ENCODE results near the gene ITGB5. TPM values are rescaled to one million over a fixed set of nuclear protein-coding genes. Genes with fewer than 3 reads are reported as not detected.

The ITGB5 gene
- total and polyA plus RNA-seq, 2 donors (not counting 1 experiment from before 2014, with no cell fraction given), result 0.15 to 0.54 TPM

GRCh38 chr3:124928333-124929202 is 41.4 kb upstream of the ITGB5 start:
- intact Hi-C loops (cut with micrococcal nuclease), result loop anchor here (1.0 to 5.0 kb wide), 3 partner anchors 214 to 657 kb away; no protein-coding TSS in a partner anchor
- no peak overlapping the region for H3K27ac ChIP-seq (ENCODE audit: low read length in 2 of 2)
- ChIA-PET CTCF (interaction anchor here (0.6 to 1.7 kb wide), 9 partner anchors 10 to 574 kb away, joined by 3 to 11 read pairs (median 4); no protein-coding TSS in a partner anchor), POLR2A (no interaction called here)
- H3K79me2 ChIP-seq (ENCODE audit: control insufficient read depth, insufficient read depth, low read length), result no peaks in the 10 kb centered on the region
- no peaks in the 10 kb centered on the region for H3K36me3 ChIP-seq (replicated peaks in 1 of 2; ENCODE audit: control extremely low read depth in 1 of 2, control insufficient read depth in 1 of 2, extremely low read depth in 1 of 2, insufficient read depth in 2 of 2, low read length in 1 of 2)
- WGBS (ENCODE audit: insufficient coverage), result no CpG with 5 or more reads among the region's 4 CpGs
- ATAC-seq (ENCODE audit: low read depth) (no peak), DNase-seq (peak; percentile 61)
- no peak overlapping the region for H3K4me2 ChIP-seq (replicated peaks; ENCODE audit: low read depth, low read length, poor library complexity, severe bottlenecking)
- H3K4me1 ChIP-seq (ENCODE audit: control insufficient read depth in 2 of 2, insufficient read depth in 2 of 2, low read length in 2 of 2), result no peaks in the 10 kb centered on the region
- H3K27ac Mint-ChIP-seq, result no peak overlapping the region
- peaks cover 14% of the 10 kb centered on the region for H3K27me3 Mint-ChIP-seq
- H3K9me3 Mint-ChIP-seq (ENCODE audit: insufficient read depth), result no peaks in the 10 kb centered on the region
- no peak overlapping the region for H3K4me3 Mint-ChIP-seq
- H3K4me3 ChIP-seq (ENCODE audit: control extremely low read depth in 1 of 5, extremely low read depth in 1 of 5, insufficient read depth in 1 of 5, low read depth in 2 of 5, low read length in 4 of 5), result no peak overlapping the region
- H3K27me3 ChIP-seq (replicated peaks in 1 of 4; ENCODE audit: control extremely low read depth in 1 of 4, control insufficient read depth in 3 of 4, insufficient read depth in 4 of 4, low read length in 3 of 4), result peaks cover 0 to 4% (median 2%) of the 10 kb centered on the region in 4 experiments
- H3K9ac ChIP-seq (ENCODE audit: low read length), result no peak overlapping the region
- no peak overlapping the region for H2AFZ ChIP-seq (ENCODE audit: insufficient read depth, low read depth, low read length, poor library complexity, severe bottlenecking)
- no peaks in the 10 kb centered on the region for H3K4me1 Mint-ChIP-seq
- H4K20me1 ChIP-seq (ENCODE audit: control insufficient read depth, insufficient read depth, low read length, poor library complexity, severe bottlenecking), result no peaks in the 10 kb centered on the region
- TF ChIP-seq EZH2 (IDR thresholded peaks at IDR 0.05; ENCODE audit: borderline replicate concordance, insufficient read depth, low read depth, low read length, poor library complexity, severe bottlenecking) (no peak), CTCF (IDR thresholded peaks at IDR 0.05) (peak; percentile 80)
- no peaks in the 10 kb centered on the region for H3K9me3 ChIP-seq (ENCODE audit: control extremely low read depth in 1 of 3, control insufficient read depth in 2 of 3, insufficient read depth in 1 of 3, low read length in 2 of 3)

- whole genome bisulfite sequencing (ENCODE audit: insufficient coverage), result 88% methylated on average over 2 of the region's 2 CpGs
- ChIA-PET CTCF (interaction anchor here (0.8 to 1.7 kb wide), 3 partner anchors 11 to 654 kb away, joined by 3 to 11 read pairs (median 4); no protein-coding TSS in a partner anchor), POLR2A (no interaction called here)
- H3K4me1 ChIP-seq (ENCODE audit: control insufficient read depth in 2 of 2, insufficient read depth in 2 of 2, low read length in 2 of 2), result no peaks in the 10 kb centered on the region
- H3K27ac ChIP-seq (ENCODE audit: low read length in 2 of 2), result no peak overlapping the region
- no peaks in the 10 kb centered on the region for H4K20me1 ChIP-seq (ENCODE audit: control insufficient read depth, insufficient read depth, low read length, poor library complexity, severe bottlenecking)
- no peak overlapping the region for H2AFZ ChIP-seq (ENCODE audit: insufficient read depth, low read depth, low read length, poor library complexity, severe bottlenecking)
- no peak overlapping the region for H3K4me3 ChIP-seq (ENCODE audit: control extremely low read depth in 1 of 5, extremely low read depth in 1 of 5, insufficient read depth in 1 of 5, low read depth in 2 of 5, low read length in 4 of 5)
- no peak overlapping the region for H3K9ac ChIP-seq (ENCODE audit: low read length)
- H3K27ac Mint-ChIP-seq, result no peak overlapping the region
- H3K4me1 Mint-ChIP-seq, result no peaks in the 10 kb centered on the region
- no peak overlapping the region for H3K4me2 ChIP-seq (replicated peaks; ENCODE audit: low read depth, low read length, poor library complexity, severe bottlenecking)
- ATAC-seq (ENCODE audit: low read depth) (no peak), DNase-seq (no peak)
- no peaks in the 10 kb centered on the region for H3K79me2 ChIP-seq (ENCODE audit: control insufficient read depth, insufficient read depth, low read length)
- no peaks in the 10 kb centered on the region for H3K9me3 Mint-ChIP-seq (ENCODE audit: insufficient read depth)
- TF ChIP-seq CTCF (IDR thresholded peaks at IDR 0.05) (no peak), EZH2 (IDR thresholded peaks at IDR 0.05; ENCODE audit: borderline replicate concordance, insufficient read depth, low read depth, low read length, poor library complexity, severe bottlenecking) (no peak)
- H3K27me3 ChIP-seq (replicated peaks in 1 of 4; ENCODE audit: control extremely low read depth in 1 of 4, control insufficient read depth in 3 of 4, insufficient read depth in 4 of 4, low read length in 3 of 4), result peaks cover 0 to 4% (median 2%) of the 10 kb centered on the region in 4 experiments
- no peak overlapping the region for H3K4me3 Mint-ChIP-seq
- no peaks in the 10 kb centered on the region for H3K36me3 ChIP-seq (replicated peaks in 1 of 2; ENCODE audit: control extremely low read depth in 1 of 2, control insufficient read depth in 1 of 2, extremely low read depth in 1 of 2, insufficient read depth in 2 of 2, low read length in 1 of 2)
- H3K9me3 ChIP-seq (ENCODE audit: control extremely low read depth in 1 of 3, control insufficient read depth in 2 of 3, insufficient read depth in 1 of 3, low read length in 2 of 3), result no peaks in the 10 kb centered on the region
- intact Hi-C loops (cut with micrococcal nuclease), result loop anchor here (1.0 to 5.0 kb wide), 3 partner anchors 215 to 658 kb away; no protein-coding TSS in a partner anchor
- H3K27me3 Mint-ChIP-seq, result peaks cover 18% of the 10 kb centered on the region
Measured at GRCh38 chr3:124927574-124928045, 40.4 kb upstream of the ITGB5 start.
